SU-DHL-6 (cell line): Measurements from ENCODE around the gene QKI.

ENCODE experiments used
- H2AFZ ChIP-seq: fragments of 200-600 bp; sonication (generic); 2 replicates; pipeline ENCODE4 v1.6.1; 2014; ENCODE audit warnings: low read depth, mild to moderate bottlenecking, moderate library complexity, mixed read lengths, antibody characterized with exemption, low read length; ENCODE audit not compliant: severe bottlenecking
- H3F3A ChIP-seq: fragments of 200-600 bp; shearing (Covaris generic); 2 replicates; pipeline ENCODE4 v1.6.0; 2016; ENCODE audit warnings: antibody characterized with exemption, mild to moderate bottlenecking; ENCODE audit not compliant: insufficient read depth
- H3K27ac ChIP-seq: fragments of 200-600 bp; sonication (generic); 2 replicates; pipeline ENCODE4 v1.5.1; 2016; ENCODE audit warnings: low read depth, mild to moderate bottlenecking, low read length, moderate library complexity, mixed read lengths
- H3K27me3 ChIP-seq: fragments of 200-600 bp; sonication (generic), shearing (Covaris generic); 2 replicates; pipeline ENCODE4 v1.6.0; 2014; ENCODE audit warnings: mild to moderate bottlenecking, low read length
- H3K36me3 ChIP-seq: fragments of 200-600 bp; sonication (generic); 2 replicates; pipeline ENCODE4 v1.6.1; 2014; ENCODE audit warnings: mild to moderate bottlenecking, low read length, mixed read lengths
- H3K4me2 ChIP-seq: fragments of 300-600, 200-600 bp; shearing (Covaris generic), sonication (generic); 2 replicates; pipeline ENCODE4 v1.6.0; 2014; ENCODE audit warnings: low read length, low read depth, mild to moderate bottlenecking; ENCODE audit not compliant: poor library complexity, severe bottlenecking
- H3K4me3 ChIP-seq: fragments of 200-600 bp; sonication (generic); 2 replicates; pipeline ENCODE4 v1.5.1; 2014; ENCODE audit warnings: antibody characterized with exemption, low read length, mild to moderate bottlenecking, mixed read lengths; ENCODE audit not compliant: insufficient read depth, poor library complexity, severe bottlenecking
- H3K79me2 ChIP-seq: fragments of 200-600 bp; sonication (generic); 2 replicates; pipeline ENCODE4 v1.6.1; 2014; ENCODE audit warnings: mild to moderate bottlenecking, low read length, moderate library complexity; ENCODE audit not compliant: insufficient read depth
- H3K9ac ChIP-seq: fragments of 200-600 bp; sonication (generic); 2 replicates; pipeline ENCODE4 v1.7.0; 2014; ENCODE audit warnings: mild to moderate bottlenecking, low read length
- H3K9me2 ChIP-seq: fragments of 200-600 bp; sonication (generic); replicated peaks from 2 replicates; pipeline ENCODE4 v1.6.1; 2014; ENCODE audit warnings: low read length; ENCODE audit not compliant: insufficient read depth
- H3K9me3 ChIP-seq: fragments of 200-600 bp; sonication (generic); 2 replicates; pipeline ENCODE4 v1.6.1; 2014; ENCODE audit warnings: low read length, mixed read lengths; ENCODE audit not compliant: insufficient read depth
- H4K20me1 ChIP-seq: fragments of 200-600 bp; sonication (generic); 2 replicates; pipeline ENCODE4 v1.6.1; 2014; ENCODE audit warnings: low read depth, mild to moderate bottlenecking, antibody characterized with exemption, low read length, moderate library complexity, mixed read lengths
- EZH2phosphoT487 ChIP-seq: fragments of 200-600 bp; sonication (generic), shearing (Covaris generic); conservative IDR thresholded peaks from 2 replicates; pipeline ENCODE4 v1.6.1; 2018; ENCODE audit warnings: mild to moderate bottlenecking, antibody characterized with exemption, low read length, moderate library complexity, mixed read lengths
- TF ChIP-seq, protein P1 (sequence below): fragments of 200-600 bp; sonication (generic); IDR thresholded peaks from one replicate; pipeline ENCODE4 v1.5.1; 2017; ENCODE audit warnings: antibody characterized with exemption, mild to moderate bottlenecking, low read length, moderate library complexity; ENCODE audit not compliant: insufficient read depth, poor library complexity, severe bottlenecking

The QKI gene

DNA sequence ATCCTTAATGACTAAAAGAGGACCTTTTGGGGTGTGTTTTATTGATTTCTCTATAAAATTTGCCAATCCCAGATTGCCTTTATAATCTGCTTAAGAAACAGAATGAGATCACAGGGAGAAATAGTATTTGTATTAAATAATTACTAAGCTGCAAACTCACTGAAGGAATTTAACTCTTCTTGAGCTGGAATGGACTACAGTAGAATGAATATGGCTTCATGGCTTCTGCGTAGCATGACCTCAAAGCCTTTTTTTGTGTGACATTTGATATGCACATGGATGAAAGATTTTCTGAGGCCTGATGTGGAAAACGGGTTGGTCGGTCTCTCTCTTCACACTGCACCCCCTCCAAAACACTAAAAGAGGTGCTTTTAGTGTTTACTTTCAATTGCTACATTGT lies 115.9 kb downstream of the QKI start:
- H3K79me2 ChIP-seq = peaks cover 17% of the 10 kb centered on the region
- H3K9me3 ChIP-seq = no peaks in the 10 kb centered on the region
- no peak overlapping the region for H3K4me2 ChIP-seq
- no peaks in the 10 kb centered on the region for H3K36me3 ChIP-seq
- no peak for TF ChIP-seq EZH2phosphoT487
- TF ChIP-seq, protein P1, sequence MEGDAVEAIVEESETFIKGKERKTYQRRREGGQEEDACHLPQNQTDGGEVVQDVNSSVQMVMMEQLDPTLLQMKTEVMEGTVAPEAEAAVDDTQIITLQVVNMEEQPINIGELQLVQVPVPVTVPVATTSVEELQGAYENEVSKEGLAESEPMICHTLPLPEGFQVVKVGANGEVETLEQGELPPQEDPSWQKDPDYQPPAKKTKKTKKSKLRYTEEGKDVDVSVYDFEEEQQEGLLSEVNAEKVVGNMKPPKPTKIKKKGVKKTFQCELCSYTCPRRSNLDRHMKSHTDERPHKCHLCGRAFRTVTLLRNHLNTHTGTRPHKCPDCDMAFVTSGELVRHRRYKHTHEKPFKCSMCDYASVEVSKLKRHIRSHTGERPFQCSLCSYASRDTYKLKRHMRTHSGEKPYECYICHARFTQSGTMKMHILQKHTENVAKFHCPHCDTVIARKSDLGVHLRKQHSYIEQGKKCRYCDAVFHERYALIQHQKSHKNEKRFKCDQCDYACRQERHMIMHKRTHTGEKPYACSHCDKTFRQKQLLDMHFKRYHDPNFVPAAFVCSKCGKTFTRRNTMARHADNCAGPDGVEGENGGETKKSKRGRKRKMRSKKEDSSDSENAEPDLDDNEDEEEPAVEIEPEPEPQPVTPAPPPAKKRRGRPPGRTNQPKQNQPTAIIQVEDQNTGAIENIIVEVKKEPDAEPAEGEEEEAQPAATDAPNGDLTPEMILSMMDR = no peak
- H3K9ac ChIP-seq = no peak overlapping the region
- H3K9me2 ChIP-seq = no peaks in the 10 kb centered on the region
- no peaks in the 10 kb centered on the region for H3F3A ChIP-seq
- H3K4me3 ChIP-seq = no peak overlapping the region
- H3K27me3 ChIP-seq = no peaks in the 10 kb centered on the region
- H2AFZ ChIP-seq = no peak overlapping the region
- H4K20me1 ChIP-seq = peaks cover 47% of the 10 kb centered on the region
- H3K27ac ChIP-seq = no peak overlapping the region

DNA sequence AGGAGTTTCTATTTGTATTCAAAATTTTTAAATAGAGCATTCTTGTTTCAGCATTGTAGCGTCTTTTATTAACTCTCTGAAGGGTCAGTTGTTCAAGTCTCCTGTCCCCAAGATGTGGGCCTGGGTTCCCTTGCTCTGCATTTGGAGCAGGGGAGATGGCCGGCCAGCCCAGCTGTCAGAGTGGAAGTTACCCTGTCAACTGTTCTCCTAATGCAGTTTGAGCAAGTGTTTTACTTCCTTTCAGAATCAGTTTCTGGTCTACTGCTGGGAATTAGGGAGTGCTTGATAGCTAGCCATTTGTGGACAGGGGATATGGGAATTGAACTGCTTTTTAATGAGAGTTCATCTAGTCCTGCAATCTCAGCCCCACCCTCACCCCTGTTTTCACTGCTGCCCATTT lies 116.6 kb downstream of the QKI start:
- TF ChIP-seq EZH2phosphoT487 = no peak
- TF ChIP-seq, protein P1 = no peak
- peaks cover 17% of the 10 kb centered on the region for H3K79me2 ChIP-seq
- no peak overlapping the region for H3K4me3 ChIP-seq
- H3K27me3 ChIP-seq = no peaks in the 10 kb centered on the region
- H3K4me2 ChIP-seq = no peak overlapping the region
- no peaks in the 10 kb centered on the region for H3K9me2 ChIP-seq
- no peaks in the 10 kb centered on the region for H3K9me3 ChIP-seq
- H3K27ac ChIP-seq = no peak overlapping the region
- no peak overlapping the region for H2AFZ ChIP-seq
- H3K36me3 ChIP-seq = peaks cover 3% of the 10 kb centered on the region; the same call in 1 of the 2 replicates
- H3K9ac ChIP-seq = no peak overlapping the region
- peaks cover 47% of the 10 kb centered on the region for H4K20me1 ChIP-seq
- H3F3A ChIP-seq = no peaks in the 10 kb centered on the region

DNA sequence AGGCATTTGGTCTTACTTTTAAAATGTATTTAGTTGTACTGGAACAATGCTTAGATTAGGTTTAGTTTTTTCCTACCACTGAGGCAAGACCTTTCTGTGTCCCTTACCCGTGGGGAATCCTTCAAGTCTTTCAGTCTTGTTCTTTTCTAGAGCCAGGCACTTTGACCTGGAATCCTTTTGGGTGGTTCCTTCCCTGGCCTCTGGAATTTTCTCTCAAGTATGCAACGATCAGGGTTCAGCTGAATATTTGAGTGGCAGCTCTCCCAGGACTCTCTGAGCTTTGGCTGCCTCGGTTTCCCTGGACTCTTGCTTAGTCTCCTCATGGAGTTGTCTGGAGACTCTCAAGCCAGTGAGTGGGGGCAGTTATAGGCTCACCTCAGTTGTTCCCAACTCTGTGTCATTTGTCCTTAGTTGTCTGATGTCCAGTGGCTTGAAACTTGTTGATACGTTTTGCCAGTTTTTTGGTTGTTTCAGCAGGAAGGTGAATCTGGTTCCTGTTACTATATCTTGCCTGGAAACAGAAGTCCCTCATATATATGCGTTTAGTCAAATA lies 118.1 kb downstream of the QKI start:
- Histone ChIP-seq H3K27me3 (no peaks in the 10 kb centered on the region), H3K36me3 (peaks cover 3% of the 10 kb centered on the region; the same call in 1 of the 2 replicates), H3K27ac (no peak overlapping the region), H3K4me2 (no peak overlapping the region), H4K20me1 (peaks cover 33% of the 10 kb centered on the region), H3K9ac (no peak overlapping the region), H3K9me2 (no peaks in the 10 kb centered on the region), H3F3A (no peaks in the 10 kb centered on the region), H2AFZ (no peak overlapping the region), H3K79me2 (peaks cover 12% of the 10 kb centered on the region), H3K9me3 (no peaks in the 10 kb centered on the region), H3K4me3 (no peak overlapping the region)
- TF ChIP-seq, protein P1 = no peak
- no peak for TF ChIP-seq EZH2phosphoT487
